Loucy (cell line): ENCODE results near the gene ENC1.
A peak's percentile ranks its signal among the peaks of the same experiment; 100 is the strongest.

Experiments used
- H2AFZ ChIP-seq: fragments of 200-600 bp; sonication (generic); 2 replicates; pipeline ENCODE4 v1.6.0; 2016; ENCODE audit warnings: antibody characterized with exemption, mild to moderate bottlenecking, low read length, moderate library complexity
- H3F3A ChIP-seq: fragments of 200-600 bp; 2 replicates; pipeline ENCODE4 v1.6.0; 2016; ENCODE audit warnings: antibody characterized with exemption, low read depth, mild to moderate bottlenecking
- H3K27me3 ChIP-seq: fragments of 200-600 bp; sonication (generic); 2 replicates; pipeline ENCODE4 v1.6.1; 2014; ENCODE audit warnings: low read length, mild to moderate bottlenecking; ENCODE audit not compliant: insufficient read depth, poor library complexity, severe bottlenecking
- H3K36me3 ChIP-seq: fragments of 200-600 bp; sonication (generic); 2 replicates; pipeline ENCODE4 v1.6.1; 2016; ENCODE audit warnings: low read length; ENCODE audit not compliant: insufficient read depth
- H3K4me1 ChIP-seq: fragments of 200-600 bp; sonication (generic); 2 replicates; pipeline ENCODE4 v1.5.1; 2014; ENCODE audit warnings: low read length, mild to moderate bottlenecking; ENCODE audit not compliant: insufficient read depth, poor library complexity, severe bottlenecking
- H3K4me2 ChIP-seq: fragments of 200-600 bp; sonication (generic); 2 replicates; pipeline ENCODE4 v1.6.0; 2014; ENCODE audit warnings: antibody characterized with exemption, low read length, low read depth, mild to moderate bottlenecking; ENCODE audit not compliant: poor library complexity, severe bottlenecking
- H3K4me3 ChIP-seq: fragments of 200-600 bp; sonication (generic); 2 replicates; pipeline ENCODE4 v1.5.1; 2014; ENCODE audit warnings: low read length, mild to moderate bottlenecking, mixed read lengths; ENCODE audit not compliant: poor library complexity, severe bottlenecking
- H3K79me2 ChIP-seq: fragments of 200-600 bp; sonication (generic); 2 replicates; pipeline ENCODE4 v1.6.1; 2014; ENCODE audit warnings: low read length; ENCODE audit not compliant: insufficient read depth
- H3K9ac ChIP-seq: fragments of 200-600 bp; sonication (generic); 2 replicates; pipeline ENCODE4 v1.6.0; 2014; ENCODE audit warnings: mild to moderate bottlenecking, low read depth, low read length, moderate library complexity; ENCODE audit not compliant: poor library complexity, severe bottlenecking
- H3K9me2 ChIP-seq: fragments of 200-600 bp; sonication (generic); replicated peaks from 2 replicates; pipeline ENCODE4 v1.6.1; 2016; ENCODE audit warnings: low read depth, low read length, mixed read lengths
- H3K9me3 ChIP-seq: fragments of 200-600 bp; sonication (generic); 2 replicates; pipeline ENCODE4 v1.6.1; 2014; ENCODE audit warnings: mild to moderate bottlenecking, antibody characterized with exemption, low read length, low read depth; ENCODE audit not compliant: insufficient read depth
- H4K20me1 ChIP-seq: fragments of 200-600 bp; sonication (generic); 2 replicates; pipeline ENCODE4 v1.6.0; 2014; ENCODE audit warnings: antibody characterized with exemption, low read length, mild to moderate bottlenecking; ENCODE audit not compliant: insufficient read depth, poor library complexity, severe bottlenecking
- EZH2phosphoT487 ChIP-seq: fragments of 200-600 bp; IDR thresholded peaks from 2 replicates; pipeline ENCODE4 v1.6.1; 2018; ENCODE audit warnings: antibody characterized with exemption, mild to moderate bottlenecking, moderate library complexity, borderline replicate concordance
- TF ChIP-seq, protein P1 (sequence below): fragments of 200-600 bp; sonication (generic); conservative IDR thresholded peaks from 2 replicates; pipeline ENCODE4 v1.5.1; 2014; ENCODE audit warnings: mild to moderate bottlenecking, antibody characterized with exemption, low read length

ENC1 gene

DNA sequence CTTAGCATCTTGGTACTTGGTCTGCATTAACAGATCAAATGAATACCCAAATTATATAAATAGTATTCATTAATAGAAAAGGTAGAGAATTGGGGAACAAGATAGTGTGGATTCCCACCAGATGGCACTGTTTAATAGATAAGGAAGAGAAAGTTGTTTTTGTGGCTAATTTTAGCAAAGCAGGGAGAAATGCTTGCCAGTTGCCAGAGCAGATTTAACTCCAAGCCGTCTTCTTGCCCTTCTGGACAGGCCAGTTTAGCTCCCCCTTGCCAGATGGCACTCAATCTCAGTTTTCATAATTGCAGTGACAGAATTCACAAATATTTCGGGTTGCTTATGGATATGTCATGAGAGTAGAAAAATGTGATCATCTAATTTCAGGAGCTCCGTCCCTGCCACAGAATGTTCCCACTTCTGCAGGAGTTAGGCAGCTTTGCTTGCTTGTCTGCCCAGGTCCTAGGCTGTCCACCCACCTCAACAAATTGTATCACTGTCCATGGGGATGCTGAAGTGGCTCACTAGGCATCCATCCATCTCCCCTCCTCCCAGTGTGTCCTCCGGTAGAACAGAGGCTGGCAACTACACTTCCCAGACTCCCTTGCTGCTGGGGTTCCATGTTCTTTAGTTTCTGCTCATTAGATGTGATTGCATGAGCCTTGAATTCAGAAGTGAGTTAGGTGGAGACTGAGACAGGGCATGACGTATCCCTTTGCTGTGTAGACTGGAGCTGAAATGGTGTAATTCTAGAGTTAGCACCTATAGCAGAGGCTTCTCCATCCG lies 32.7 kb upstream of the ENC1 start:
- Histone ChIP-seq H3K4me2 (no peak overlapping the region), H2AFZ (peak overlapping the region; percentile 55), H3K79me2 (no peaks in the 10 kb centered on the region)

DNA sequence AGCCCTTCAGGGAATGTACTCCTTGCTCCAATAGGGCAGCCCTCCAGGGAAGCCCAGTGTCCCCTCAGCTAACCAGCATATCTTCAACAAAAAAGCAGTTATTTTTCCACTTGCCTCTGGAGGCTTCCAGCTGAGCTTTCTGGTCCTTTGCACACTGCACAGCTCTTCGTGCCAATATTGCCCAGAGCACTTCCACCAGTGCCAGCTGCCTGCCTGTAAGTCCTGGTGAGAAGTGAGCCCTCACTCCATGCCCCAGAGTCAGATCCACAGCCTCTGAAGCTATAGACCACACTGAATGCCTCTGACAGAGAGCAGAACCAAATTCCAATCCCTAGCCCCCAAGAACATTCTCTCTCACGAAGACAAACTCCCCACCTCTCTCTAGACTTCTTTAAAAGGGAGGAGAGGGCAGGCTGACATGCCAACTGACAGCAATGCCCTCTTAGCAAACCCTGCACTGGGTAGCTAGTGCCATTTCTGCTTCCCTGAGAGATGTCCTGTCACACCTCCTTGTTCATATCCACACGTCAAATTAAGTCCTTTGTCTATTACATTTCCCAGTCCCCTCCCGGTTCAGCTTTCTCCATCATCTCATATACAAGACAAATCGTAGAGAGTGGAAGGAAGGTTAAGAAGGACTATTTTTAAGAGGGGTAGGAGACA lies 31.8 kb upstream of the ENC1 start:
- Histone ChIP-seq H3K4me3 (no peak overlapping the region), H3F3A (no peaks in the 10 kb centered on the region), H3K27me3 (no peaks in the 10 kb centered on the region), H4K20me1 (no peaks in the 10 kb centered on the region), H3K9me2 (no peaks in the 10 kb centered on the region), H3K9me3 (no peaks in the 10 kb centered on the region; the same call in 1 of the 2 replicates), H3K4me1 (no peaks in the 10 kb centered on the region), H3K79me2 (no peaks in the 10 kb centered on the region), H3K36me3 (no peaks in the 10 kb centered on the region), H3K9ac (no peak overlapping the region), H2AFZ (no peak overlapping the region), H3K4me2 (no peak overlapping the region)
- TF ChIP-seq EZH2phosphoT487 = no peak
- TF ChIP-seq, protein P1, sequence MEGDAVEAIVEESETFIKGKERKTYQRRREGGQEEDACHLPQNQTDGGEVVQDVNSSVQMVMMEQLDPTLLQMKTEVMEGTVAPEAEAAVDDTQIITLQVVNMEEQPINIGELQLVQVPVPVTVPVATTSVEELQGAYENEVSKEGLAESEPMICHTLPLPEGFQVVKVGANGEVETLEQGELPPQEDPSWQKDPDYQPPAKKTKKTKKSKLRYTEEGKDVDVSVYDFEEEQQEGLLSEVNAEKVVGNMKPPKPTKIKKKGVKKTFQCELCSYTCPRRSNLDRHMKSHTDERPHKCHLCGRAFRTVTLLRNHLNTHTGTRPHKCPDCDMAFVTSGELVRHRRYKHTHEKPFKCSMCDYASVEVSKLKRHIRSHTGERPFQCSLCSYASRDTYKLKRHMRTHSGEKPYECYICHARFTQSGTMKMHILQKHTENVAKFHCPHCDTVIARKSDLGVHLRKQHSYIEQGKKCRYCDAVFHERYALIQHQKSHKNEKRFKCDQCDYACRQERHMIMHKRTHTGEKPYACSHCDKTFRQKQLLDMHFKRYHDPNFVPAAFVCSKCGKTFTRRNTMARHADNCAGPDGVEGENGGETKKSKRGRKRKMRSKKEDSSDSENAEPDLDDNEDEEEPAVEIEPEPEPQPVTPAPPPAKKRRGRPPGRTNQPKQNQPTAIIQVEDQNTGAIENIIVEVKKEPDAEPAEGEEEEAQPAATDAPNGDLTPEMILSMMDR = no peak

More for the DNA sequence above, 32.7 kb upstream of the ENC1 start:
- H3K4me1 ChIP-seq = no peaks in the 10 kb centered on the region
- no peaks in the 10 kb centered on the region for H3K27me3 ChIP-seq
- no peaks in the 10 kb centered on the region for H3K36me3 ChIP-seq
- no peak overlapping the region for H3K9ac ChIP-seq
- H3K4me3 ChIP-seq = no peak overlapping the region
- H4K20me1 ChIP-seq = no peaks in the 10 kb centered on the region
- H3F3A ChIP-seq = no peaks in the 10 kb centered on the region
- no peaks in the 10 kb centered on the region; the same call in 1 of the 2 replicates for H3K9me3 ChIP-seq
- TF ChIP-seq, protein P1 = peak; percentile 63
- TF ChIP-seq EZH2phosphoT487 = no peak
- H3K9me2 ChIP-seq = no peaks in the 10 kb centered on the region

DNA sequence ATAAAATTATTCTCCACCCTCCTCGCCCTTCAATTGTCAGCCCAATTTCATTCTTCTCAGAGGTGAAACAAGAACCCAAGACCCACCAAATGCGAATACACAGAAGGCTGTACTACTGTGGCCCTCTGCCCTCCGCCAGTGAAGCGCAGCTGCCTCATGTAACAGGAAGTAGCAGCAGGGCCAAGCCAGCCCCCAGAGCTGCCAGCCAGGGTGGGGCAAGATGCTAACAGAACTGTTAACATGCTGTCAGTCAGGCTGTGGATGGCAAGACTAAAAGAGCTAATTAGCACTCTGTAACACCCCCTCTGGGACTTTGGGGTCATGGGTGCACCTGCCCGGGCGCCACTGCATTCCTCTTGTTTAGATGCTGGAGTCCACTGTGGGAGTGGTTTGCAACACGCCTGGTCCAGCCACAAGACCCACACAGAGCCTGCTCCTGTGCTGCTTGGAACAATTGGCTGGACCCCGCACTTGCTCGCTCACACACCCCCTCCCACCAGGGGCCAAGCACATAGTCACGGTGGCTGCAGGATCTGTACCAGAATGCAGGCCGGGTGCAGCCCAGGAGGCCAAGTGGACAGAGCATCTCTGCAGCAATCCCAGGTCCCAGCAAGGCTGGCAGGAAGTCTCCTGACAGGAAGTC lies 30.0 kb upstream of the ENC1 start:
- Histone ChIP-seq H3K4me3 (no peak overlapping the region), H3K79me2 (no peaks in the 10 kb centered on the region), H3K27me3 (no peaks in the 10 kb centered on the region)

More for the DNA sequence above, 30.0 kb upstream of the ENC1 start:
- no peak overlapping the region for H3K9ac ChIP-seq
- no peaks in the 10 kb centered on the region for H3F3A ChIP-seq
- no peaks in the 10 kb centered on the region for H4K20me1 ChIP-seq
- no peak overlapping the region for H3K4me2 ChIP-seq
- no peaks in the 10 kb centered on the region for H3K4me1 ChIP-seq
- H3K9me2 ChIP-seq = no peaks in the 10 kb centered on the region
- H3K36me3 ChIP-seq = no peaks in the 10 kb centered on the region
- H3K9me3 ChIP-seq = no peaks in the 10 kb centered on the region; the same call in 1 of the 2 replicates
- no peak overlapping the region for H2AFZ ChIP-seq
- TF ChIP-seq EZH2phosphoT487 = no peak
- TF ChIP-seq, protein P1 = no peak
